Astrocyte of the hippocampus (primary cell): ENCODE measurements around the gene ZNF579.
A peak's percentile ranks its signal among the peaks of the same experiment; 100 is the strongest.

Experiments
- DNase-seq: peaks from one replicate; pipeline ENCODE4 v3.0.0; 2011; ENCODE audit warnings: low read depth, low spot score

ZNF579 gene, protein sequence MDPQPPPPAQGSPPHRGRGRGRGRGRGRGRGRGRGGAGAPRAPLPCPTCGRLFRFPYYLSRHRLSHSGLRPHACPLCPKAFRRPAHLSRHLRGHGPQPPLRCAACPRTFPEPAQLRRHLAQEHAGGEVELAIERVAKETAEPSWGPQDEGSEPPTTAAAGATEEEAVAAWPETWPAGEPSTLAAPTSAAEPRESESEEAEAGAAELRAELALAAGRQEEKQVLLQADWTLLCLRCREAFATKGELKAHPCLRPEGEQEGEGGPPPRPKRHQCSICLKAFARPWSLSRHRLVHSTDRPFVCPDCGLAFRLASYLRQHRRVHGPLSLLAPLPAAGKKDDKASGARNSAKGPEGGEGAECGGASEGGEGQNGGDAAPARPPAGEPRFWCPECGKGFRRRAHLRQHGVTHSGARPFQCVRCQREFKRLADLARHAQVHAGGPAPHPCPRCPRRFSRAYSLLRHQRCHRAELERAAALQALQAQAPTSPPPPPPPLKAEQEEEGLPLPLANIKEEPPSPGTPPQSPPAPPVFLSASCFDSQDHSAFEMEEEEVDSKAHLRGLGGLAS

DNA sequence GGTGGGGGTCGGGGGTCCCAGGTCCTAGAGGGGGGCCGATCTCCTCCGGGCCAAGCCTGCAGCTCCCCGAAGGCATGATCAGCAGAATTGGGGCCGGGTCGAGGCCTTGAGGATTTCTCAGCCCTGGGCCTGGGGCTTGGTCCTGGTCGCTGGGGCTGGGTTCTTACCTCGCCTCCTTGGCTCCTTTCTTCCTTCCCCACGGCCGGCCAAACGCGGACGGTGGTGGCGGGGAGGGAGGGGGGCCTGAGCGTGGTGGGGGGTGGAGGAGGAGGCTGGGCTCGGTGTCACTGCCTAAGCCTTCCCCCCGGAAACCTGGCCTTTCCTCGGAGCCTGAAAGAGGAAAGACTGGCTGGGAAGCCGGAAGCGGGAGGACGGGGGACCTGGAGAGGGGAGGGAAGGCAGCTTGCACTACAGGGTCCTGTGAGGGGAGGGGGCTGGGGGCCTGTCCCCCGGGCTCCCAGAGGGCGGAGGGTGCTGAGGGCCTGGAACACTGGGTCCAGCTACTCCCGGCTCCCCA, at the start of gene ZNF579:
Gene ZNF579, minus strand, starts transcription at position 221 of the 517 bp plus-strand sequence. CDS start 1,209 bp downstream, outside the sequence.
- peak; percentile 95 for DNase-seq

GRCh38 chr19:55626350-55626749, 45.7 kb upstream of the ZNF579 start:
- DNase-seq: no peak

- no peak for DNase-seq
Observed at GRCh38 chr19:55625004-55625326, 44.3 kb upstream of the ZNF579 start.

DNA sequence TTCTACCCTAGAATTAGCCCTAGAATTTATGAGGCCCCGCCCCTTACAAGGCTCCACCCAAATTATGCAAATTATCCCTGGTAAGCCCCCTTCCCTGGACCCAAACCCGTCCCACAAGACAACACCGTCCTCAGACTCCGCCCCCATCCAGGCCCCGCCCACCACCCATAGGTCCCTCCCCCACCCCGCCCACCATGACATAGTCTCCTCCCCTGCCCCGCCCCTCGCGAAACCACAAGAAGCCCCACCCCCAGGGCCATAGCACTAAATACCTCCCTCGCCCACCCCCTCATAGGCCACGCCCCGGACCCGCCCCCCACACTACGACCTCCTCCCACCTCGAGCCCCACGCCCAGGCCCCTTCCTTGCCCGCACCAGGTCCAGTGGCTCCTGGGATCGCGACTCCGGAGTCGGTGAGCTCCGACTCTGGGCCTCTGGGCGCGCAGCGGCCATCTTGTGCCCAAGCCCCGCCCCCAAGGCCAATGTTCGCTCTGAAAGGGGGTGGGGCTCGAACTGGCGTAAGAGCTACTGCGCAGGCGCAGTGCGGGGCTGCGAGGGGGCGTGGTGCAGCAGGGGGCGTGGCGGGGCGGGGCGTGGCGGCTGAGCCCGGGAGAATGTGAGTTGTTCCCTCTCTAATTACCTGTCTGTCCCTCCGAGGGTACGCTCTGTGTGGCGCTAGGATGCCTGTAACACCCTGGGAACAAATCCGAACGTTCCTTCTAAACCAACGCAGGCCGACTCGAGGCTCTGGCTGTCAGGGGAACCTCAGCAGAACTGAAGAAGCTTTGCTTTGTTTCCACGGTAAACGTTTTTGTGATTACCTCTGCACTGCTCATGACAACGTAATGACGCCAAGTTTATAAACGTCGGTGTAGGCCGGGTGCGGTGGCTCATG, 43.7 kb upstream of the ZNF579 start, which contains the start of gene ZNF784:
Gene ZNF784, minus strand, starts transcription at position 458 of the 895 bp plus-strand sequence. Its CDS starts 5 bp downstream, at position 453.
- peak; percentile 98 for DNase-seq

- no peak for DNase-seq
Observed at GRCh38 chr19:55623561-55623960, 42.9 kb upstream of the ZNF579 start.

- DNase-seq: no peak
Observed at GRCh38 chr19:55623130-55623529, 42.5 kb upstream of the ZNF579 start.

DNA sequence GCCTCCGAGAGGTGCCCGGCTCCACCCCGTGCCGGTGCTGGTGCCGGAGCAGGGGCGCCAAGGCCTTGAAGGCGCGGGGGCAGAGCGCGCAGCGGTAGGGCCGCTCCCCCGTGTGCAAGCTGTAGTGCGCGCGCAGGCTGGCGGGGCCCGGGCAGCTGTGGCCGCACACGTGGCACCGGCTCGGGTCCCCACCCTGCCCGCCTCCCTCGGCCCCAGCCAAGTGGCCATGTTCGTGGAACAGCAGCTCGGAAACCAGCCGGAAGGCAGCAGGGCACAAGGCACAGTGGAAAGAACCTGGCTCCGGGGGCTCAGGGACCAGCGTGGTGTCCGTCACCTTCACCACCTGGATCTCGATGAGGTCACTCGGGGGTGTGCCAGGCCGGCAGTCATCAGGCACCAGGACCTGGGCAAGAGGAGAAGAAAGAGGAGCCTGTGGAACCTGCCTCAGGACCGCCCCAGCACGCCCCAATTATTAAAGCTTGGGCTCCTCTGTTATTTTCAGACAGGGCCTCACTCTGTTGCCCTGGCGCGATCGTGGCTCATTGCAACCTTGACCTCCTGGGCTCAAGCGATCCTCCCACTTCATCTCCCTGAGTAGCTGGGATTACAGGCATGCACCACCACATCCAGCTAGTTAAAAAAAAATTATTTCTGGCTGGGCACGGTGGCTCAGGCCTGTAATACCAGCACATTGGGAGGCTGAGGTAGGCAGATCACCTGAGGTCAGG, 41.8 kb upstream of the ZNF579 start:
- no peak for DNase-seq

DNA sequence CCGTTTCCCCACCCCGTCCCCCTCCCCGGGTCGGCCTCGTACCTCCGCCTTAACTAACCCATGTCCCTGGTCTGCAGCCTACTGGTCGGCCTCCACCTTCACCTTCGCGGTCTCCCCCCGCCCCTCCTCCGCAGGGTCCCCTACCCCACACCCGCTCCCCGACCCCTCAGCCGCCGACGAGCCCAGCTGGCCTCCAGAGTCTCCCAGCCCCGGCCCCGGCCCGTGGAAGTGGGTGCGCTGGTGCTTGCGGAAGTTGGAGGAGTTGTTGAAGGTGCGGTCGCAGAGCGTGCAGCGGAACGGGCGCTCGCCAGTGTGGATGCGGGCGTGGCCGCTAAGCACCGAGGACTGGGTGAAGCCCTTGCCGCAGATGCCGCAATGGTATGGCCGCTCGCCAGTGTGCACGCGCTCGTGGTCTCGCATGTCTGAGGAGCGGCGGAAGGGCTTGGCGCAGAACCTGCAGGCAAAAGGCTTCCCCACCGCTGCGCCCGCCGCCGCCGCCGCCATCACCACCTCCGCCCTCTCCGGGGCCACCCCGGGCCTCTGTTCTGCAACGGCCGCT, 41.1 kb upstream of the ZNF579 start:
- DNase-seq: no peak

DNA sequence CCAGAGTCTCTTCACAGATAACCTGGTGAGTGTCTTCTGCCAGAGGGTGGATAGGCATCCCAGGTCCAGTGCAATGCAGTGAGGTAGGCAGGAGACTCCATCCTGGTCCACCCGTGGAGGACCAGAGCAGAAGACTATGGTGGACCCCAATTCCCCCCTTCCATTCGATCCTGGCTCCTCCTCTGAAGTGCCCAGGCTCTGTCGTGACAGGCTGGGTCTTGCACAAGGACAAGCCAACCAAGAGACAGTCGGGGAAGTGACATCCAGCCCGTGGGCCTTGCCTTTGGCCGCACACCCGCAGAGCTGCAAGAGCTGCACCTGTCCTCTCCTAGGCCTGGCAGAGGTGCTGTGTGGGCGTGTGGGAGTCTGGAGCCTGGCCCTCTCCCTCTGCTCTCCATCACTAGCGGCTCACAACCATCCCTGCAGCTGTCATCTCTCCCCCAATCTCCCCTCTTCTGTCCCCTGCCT, 40.6 kb upstream of the ZNF579 start:
- DNase-seq: no peak

- DNase-seq: no peak
Observed at GRCh38 chr19:55620410-55621204, 40.0 kb upstream of the ZNF579 start.

- no peak for DNase-seq
Observed at GRCh38 chr19:55619286-55619685, 38.6 kb upstream of the ZNF579 start.

DNA sequence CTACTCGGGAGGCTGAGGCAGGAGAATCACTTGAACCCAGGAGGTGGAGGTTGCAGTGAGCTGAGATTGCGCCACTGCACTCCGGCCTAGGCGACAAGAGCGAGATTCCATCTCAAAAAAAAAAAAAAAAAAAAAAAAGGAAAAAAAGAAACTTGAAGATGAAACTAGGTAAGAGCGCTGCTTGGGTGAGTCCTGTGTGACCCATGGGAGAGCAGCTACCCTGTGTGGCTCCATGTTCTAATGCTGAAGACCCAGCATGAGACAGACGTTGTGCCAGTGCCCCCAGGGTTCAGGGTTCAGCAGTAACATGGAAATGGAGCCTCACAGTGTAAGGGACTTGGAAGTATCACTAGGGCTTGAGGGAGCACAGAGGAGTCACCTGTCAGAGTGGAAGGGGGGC, 37.8 kb upstream of the ZNF579 start:
- no peak for DNase-seq

DNA sequence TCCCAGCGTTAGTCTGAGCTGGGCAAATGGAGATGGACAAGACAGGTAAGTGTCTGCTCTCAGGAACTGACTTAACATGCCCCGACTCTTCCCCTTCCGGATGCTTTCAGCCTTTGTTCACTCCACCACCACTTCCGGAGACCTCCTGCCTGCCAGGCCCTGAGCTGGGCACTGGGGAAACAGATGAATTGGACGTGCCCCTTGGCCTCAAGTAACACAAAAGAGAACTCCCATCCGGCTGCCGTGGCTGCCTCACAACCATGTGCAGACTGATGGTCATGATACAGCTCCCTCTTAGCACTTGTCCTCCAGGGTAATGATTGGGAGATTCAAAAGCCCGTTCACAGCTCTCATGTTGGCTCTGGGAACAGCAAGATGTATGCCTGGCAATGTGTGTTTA, 36.8 kb upstream of the ZNF579 start:
- no peak for DNase-seq

DNA sequence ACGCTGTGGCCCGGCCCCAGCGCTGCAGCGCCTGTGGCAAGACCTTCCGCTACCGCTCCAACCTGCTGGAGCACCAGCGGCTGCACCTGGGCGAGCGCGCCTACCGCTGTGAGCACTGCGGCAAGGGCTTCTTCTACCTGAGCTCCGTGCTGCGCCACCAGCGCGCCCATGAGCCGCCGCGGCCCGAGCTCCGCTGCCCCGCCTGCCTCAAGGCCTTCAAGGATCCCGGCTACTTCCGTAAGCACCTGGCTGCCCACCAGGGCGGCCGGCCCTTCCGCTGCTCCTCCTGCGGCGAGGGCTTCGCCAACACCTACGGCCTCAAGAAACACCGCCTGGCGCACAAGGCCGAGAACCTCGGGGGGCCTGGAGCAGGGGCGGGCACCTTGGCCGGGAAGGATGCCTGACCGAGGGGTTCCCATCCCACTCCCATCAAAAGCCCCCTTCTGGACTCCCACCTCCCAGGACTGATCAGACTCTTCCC, 35.8 kb upstream of the ZNF579 start:
- DNase-seq: no peak

GRCh38 chr19:55615543-55616394, 35.1 kb upstream of the ZNF579 start:
- DNase-seq: no peak

DNA sequence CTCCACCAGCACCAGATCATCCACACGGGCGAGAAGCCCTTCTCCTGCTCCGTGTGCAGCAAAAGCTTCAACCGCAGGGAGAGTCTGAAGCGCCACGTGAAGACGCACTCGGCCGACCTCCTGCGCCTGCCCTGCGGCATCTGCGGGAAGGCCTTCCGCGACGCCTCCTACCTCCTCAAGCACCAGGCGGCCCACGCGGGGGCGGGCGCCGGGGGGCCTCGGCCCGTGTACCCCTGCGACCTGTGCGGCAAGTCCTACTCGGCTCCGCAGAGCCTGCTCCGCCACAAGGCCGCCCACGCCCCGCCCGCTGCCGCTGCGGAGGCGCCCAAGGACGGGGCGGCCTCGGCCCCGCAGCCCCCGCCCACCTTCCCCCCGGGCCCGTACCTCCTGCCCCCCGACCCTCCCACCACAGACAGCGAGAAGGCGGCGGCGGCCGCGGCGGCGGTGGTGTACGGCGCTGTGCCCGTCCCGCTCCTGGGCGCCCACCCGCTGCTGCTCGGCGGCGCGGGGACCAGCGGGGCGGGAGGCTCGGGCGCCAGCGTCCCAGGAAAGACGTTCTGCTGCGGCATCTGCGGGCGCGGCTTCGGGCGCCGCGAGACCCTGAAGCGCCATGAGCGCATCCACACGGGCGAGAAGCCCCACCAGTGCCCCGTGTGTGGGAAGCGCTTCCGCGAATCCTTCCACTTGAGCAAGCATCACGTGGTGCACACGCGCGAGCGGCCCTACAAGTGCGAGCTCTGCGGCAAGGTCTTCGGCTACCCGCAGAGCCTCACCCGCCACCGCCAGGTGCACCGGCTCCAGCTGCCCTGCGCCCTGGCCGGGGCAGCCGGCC, 34.3 kb upstream of the ZNF579 start:
- DNase-seq: no peak

DNA sequence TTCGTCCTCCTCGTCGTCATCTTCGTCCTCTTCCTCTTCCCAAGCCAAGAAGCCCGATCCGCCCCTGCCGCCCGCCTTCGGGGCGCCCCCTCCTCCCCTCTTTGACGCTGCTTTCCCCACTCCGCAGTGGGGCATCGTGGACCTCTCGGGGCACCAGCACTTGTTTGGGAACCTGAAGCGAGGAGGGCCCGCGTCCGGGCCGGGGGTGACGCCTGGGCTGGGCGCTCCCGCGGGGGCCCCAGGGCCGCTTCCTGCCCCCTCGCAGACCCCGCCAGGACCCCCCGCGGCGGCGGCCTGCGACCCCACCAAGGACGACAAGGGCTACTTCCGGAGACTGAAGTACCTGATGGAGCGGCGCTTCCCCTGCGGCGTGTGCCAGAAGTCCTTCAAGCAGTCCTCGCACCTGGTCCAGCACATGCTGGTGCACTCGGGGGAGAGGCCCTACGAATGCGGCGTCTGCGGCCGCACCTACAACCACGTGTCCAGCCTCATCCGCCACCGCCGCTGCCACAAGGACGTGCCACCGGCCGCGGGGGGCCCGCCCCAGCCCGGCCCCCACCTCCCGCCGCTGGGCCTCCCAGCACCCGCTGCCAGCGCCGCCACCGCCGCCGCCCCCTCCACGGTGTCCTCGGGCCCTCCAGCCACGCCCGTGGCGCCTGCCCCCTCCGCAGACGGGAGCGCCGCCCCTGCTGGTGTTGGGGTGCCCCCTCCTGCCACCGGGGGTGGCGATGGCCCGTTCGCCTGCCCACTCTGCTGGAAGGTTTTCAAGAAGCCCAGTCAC, 33.5 kb upstream of the ZNF579 start:
- no peak for DNase-seq
